Activated B cell treated with CpG ODN at 0.5 μM for 24 hours (primary cell): ENCODE measurements around the gene SMCO3. TPM values are rescaled to one million over a fixed set of nuclear protein-coding genes. Genes with fewer than 3 reads are reported as not detected.
A peak's percentile ranks its signal among the peaks of the same experiment; 100 is the strongest.
"Not testable (repeated sequence)": the region's sequence is repeated elsewhere in the genome, so short reads cannot be mapped to it uniquely, and the experiment has no call there.

ENCODE experiments used
- ATAC-seq: fragments of 200-7000 bp; cut with Tn5 transposase; one replicate; pipeline ENCODE4 v1.10.0; 2021; ENCODE audit warnings: low read depth, mild to moderate bottlenecking, moderate library complexity
- CTCF ChIA-PET: fragments of 350-600 bp; sonication (Branson Sonifier 250); formaldehyde crosslinking; loops from one replicate; lab custom pipeline; 2021; ENCODE audit warnings: antibody characterized with exemption; lab: Charles Lee
- POLR2A ChIA-PET: fragments of 350-600 bp; sonication (Branson Sonifier 250); formaldehyde crosslinking; loops from one replicate; lab custom pipeline; 2021; ENCODE audit warnings: antibody characterized with exemption; lab: Charles Lee
- DNase-seq: peaks from one replicate; pipeline ENCODE4 v3.0.0; 2022
- H3K27ac Mint-ChIP-seq: one replicate; pipeline ENCODE4 v1.8.0; 2020; ENCODE audit warnings: mixed read lengths
- H3K27me3 Mint-ChIP-seq: one replicate; pipeline ENCODE4 v1.8.0; 2021; ENCODE audit warnings: mixed read lengths
- H3K36me3 Mint-ChIP-seq: one replicate; pipeline ENCODE4 v1.8.0; 2021; ENCODE audit warnings: low read depth, mixed read lengths
- H3K4me1 Mint-ChIP-seq: one replicate; pipeline ENCODE4 v1.8.0; 2021; ENCODE audit warnings: mixed read lengths
- H3K4me3 Mint-ChIP-seq: one replicate; pipeline ENCODE4 v1.8.0; 2020; ENCODE audit warnings: mild to moderate bottlenecking, mixed read lengths
- H3K9me3 Mint-ChIP-seq: one replicate; pipeline ENCODE4 v1.8.0; 2020; ENCODE audit warnings: mixed read lengths
- intact Hi-C: fragments of 100-400 bp; cut with micrococcal nuclease; formaldehyde crosslinking; loops from one replicate; pipeline ENCODE4 v1.15.1; 2024
- total RNA-seq: library from RNA; stranded (reverse); gene quantifications from 2 replicates; pipeline ENCODE4 v1.2.3, GENCODE V29; 2022
- TF ChIP-seq, protein P1 (sequence below): fragments of 200-600 bp; IDR thresholded peaks from one replicate; pipeline ENCODE4 v1.8.0; 2022; ENCODE audit warnings: antibody characterized with exemption, mild to moderate bottlenecking

SMCO3 gene
- total RNA-seq, 1 donor from 2014 or later = not detected

DNA sequence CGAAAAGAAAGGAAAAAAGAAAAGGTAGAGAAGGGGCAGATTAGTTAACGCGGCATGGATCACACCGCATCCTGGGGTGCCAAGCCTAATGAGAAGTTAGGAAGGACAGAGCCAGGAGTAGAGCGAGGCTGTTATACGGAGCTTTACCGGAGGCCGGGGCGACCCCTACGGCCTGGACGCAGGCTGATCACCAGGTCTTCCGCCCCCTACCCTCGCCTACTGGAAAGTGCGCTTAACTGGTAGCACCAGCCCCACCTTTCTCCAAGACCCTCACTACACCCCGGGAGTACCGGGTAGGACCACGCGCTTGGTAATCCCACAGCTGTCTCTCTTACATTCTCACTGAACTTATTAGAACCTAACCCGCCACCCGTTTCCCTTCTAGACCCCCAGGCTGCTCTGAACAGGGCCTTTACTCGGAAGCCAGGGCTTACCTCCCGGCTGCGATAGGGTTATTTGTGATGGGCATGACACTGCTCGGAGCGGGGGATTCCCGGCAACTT, 44.5 kb downstream of the SMCO3 start:
- TF ChIP-seq, protein P1, sequence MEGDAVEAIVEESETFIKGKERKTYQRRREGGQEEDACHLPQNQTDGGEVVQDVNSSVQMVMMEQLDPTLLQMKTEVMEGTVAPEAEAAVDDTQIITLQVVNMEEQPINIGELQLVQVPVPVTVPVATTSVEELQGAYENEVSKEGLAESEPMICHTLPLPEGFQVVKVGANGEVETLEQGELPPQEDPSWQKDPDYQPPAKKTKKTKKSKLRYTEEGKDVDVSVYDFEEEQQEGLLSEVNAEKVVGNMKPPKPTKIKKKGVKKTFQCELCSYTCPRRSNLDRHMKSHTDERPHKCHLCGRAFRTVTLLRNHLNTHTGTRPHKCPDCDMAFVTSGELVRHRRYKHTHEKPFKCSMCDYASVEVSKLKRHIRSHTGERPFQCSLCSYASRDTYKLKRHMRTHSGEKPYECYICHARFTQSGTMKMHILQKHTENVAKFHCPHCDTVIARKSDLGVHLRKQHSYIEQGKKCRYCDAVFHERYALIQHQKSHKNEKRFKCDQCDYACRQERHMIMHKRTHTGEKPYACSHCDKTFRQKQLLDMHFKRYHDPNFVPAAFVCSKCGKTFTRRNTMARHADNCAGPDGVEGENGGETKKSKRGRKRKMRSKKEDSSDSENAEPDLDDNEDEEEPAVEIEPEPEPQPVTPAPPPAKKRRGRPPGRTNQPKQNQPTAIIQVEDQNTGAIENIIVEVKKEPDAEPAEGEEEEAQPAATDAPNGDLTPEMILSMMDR = no peak
- CTCF ChIA-PET = interaction anchor here (0.9 to 1.6 kb wide), 3 partner anchors 32 to 584 kb away, joined by 3 to 4 read pairs (median 4); no protein-coding TSS in a partner anchor
- Mint-ChIP-seq H3K27me3 (no peaks in the 10 kb centered on the region), H3K36me3 (peaks cover 59% of the 10 kb centered on the region), H3K27ac (peak overlapping the region; percentile 99), H3K4me3 (peak overlapping the region; percentile 98), H3K9me3 (peaks cover 10% of the 10 kb centered on the region), H3K4me1 (peaks cover 56% of the 10 kb centered on the region)
- POLR2A ChIA-PET = interaction anchor here (0.5 to 8.2 kb wide), 30 partner anchors 11 to 1142 kb away, joined by 3 to 141 read pairs (median 7); partner anchors contain the start of genes ARHGDIB, ATF7IP, C12orf60 and DERA
- DNase-seq (no peak), ATAC-seq (peak; percentile 0)
- intact Hi-C loops = loop anchor here (2.0 kb wide), 1 partner anchor 27 kb away; no protein-coding TSS in a partner anchor

DNA sequence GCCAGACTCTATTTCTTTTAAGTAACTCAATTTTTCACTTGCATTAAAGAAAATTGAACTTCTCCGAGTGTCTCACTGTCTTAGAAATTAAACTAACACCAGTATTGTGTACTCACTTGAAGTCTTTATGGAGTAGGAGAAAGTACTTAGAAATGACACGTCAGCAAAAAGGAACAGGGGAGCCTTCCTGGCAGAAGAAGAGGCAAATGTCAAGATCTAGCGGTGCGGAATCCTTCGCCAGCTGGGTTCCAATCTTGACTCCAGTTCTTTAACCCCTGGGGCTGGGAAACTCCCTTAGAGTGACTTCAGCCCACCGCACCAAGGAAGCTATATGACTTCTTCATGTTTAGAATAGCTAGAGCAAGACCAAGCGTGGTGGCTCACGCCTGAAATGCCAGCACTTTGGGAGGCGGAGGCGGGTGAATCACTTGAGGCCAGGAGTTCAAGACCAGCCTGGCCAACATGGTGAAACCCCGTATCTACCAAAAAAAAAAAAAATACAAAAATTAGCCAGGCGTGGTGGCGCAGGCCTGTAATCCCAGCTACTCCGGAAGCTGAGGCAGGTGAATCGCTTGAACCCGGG, 45.1 kb downstream of the SMCO3 start:
- intact Hi-C loops = loop anchor here (2.0 kb wide), 1 partner anchor 26 kb away; no protein-coding TSS in a partner anchor
- TF ChIP-seq, protein P1 = no peak
- H3K4me1 Mint-ChIP-seq = peaks cover 51% of the 10 kb centered on the region
- ATAC-seq (no peak), DNase-seq (no peak)
- H3K4me3 Mint-ChIP-seq = peak overlapping the region; percentile 98
- ChIA-PET POLR2A (interaction anchor here (0.5 to 8.2 kb wide), 13 partner anchors 11 to 612 kb away, joined by 3 to 141 read pairs (median 10); partner anchors contain the start of genes ARHGDIB, ATF7IP, C12orf60 and WBP11), CTCF (interaction anchor here (0.9 to 1.6 kb wide), 3 partner anchors 33 to 583 kb away, joined by 3 to 4 read pairs (median 4); no protein-coding TSS in a partner anchor)
- no peaks in the 10 kb centered on the region for H3K27me3 Mint-ChIP-seq
- H3K36me3 Mint-ChIP-seq = peaks cover 54% of the 10 kb centered on the region
- peaks cover 10% of the 10 kb centered on the region for H3K9me3 Mint-ChIP-seq
- peak overlapping the region; percentile 99 for H3K27ac Mint-ChIP-seq

DNA sequence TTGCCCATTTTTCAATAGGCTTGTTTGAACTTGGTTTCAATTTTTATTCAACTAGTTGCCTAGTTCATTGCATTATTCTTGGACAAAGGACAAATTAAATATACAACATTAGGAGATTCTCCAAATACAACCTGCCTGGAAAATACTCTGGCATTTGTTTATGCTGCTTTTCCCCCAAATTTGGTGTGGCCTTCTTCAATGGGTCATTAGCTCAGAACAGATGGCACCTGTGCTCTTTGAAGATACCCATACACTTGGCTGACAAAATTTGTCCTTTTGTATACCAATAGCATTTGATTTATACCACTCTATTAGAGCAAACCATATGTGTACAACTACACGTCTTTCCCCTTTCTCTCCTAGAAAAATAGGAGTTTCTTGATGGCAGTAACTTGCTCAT, 46.4 kb downstream of the SMCO3 start:
- TF ChIP-seq, protein P1 = no peak
- Mint-ChIP-seq H3K36me3 (peaks cover 57% of the 10 kb centered on the region), H3K4me1 (peaks cover 45% of the 10 kb centered on the region), H3K4me3 (no peak overlapping the region), H3K9me3 (peaks cover 10% of the 10 kb centered on the region), H3K27me3 (no peaks in the 10 kb centered on the region), H3K27ac (no peak overlapping the region)
- ChIA-PET CTCF (no interaction called here), POLR2A (no interaction called here)
- DNase-seq = no peak
- ATAC-seq = no peak
- intact Hi-C loops = loop anchor here (2.0 kb wide), 1 partner anchor 25 kb away; no protein-coding TSS in a partner anchor

DNA sequence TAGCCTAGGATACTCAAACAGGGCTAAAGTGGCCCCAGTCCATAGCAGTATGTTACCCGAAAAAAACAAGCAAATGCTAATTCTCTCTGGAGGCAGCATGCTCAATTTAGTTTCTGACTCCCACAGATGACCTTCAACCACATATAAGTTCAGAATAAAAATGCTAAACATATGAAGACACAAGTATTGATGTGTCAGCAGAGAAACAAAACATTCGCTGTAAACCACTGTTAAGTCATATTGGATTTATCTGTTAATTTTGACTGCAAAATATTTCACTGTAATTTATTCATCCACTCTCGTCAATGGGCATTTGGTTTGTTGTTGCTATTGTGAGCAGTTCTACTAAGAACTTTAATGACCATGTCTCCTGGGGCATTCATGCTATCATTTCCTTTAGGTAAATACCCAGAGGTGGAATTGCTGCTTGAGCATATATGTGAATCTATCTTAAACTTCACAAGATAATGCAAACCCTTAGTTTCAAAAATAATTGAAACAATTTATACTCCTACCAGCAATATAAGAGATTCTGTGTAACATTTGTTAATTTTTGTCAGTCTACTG, 47.2 kb downstream of the SMCO3 start:
- ATAC-seq (no peak), DNase-seq (no peak)
- ChIA-PET POLR2A (no interaction called here), CTCF (no interaction called here)
- TF ChIP-seq, protein P1 = no peak
- intact Hi-C loops = no loop called here
- H3K4me3 Mint-ChIP-seq = peak overlapping the region; percentile 32
- H3K27me3 Mint-ChIP-seq = no peaks in the 10 kb centered on the region
- peak overlapping the region; percentile 30 for H3K27ac Mint-ChIP-seq
- H3K9me3 Mint-ChIP-seq = peaks cover 14% of the 10 kb centered on the region
- H3K36me3 Mint-ChIP-seq = peaks cover 66% of the 10 kb centered on the region
- H3K4me1 Mint-ChIP-seq = peaks cover 44% of the 10 kb centered on the region

DNA sequence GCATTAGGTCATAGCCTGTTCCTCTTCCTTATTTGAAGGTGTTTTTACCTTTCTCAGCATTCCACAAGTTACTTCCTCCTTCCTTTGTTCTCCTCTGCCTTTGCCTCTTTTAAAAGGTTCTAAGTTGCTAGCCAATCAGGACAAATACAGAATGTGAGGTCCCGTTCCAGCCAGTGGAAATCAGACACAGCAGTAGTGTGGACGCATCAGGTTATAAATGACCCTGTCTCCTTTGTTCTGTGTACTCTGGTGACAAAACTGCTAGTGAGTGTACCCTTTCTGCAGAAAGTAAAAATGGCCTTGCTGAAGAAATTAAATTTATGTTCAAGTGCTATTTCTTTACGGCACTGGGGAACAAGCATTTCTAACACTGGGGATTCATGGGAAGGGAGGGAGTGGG, 48.0 kb downstream of the SMCO3 start:
- CTCF ChIA-PET, ATAC-seq, POLR2A ChIA-PET, DNase-seq, intact Hi-C loops, H3K4me3 Mint-ChIP-seq, H3K27ac Mint-ChIP-seq, H3K27me3 Mint-ChIP-seq: not testable (repeated sequence)
- Mint-ChIP-seq H3K36me3 (peaks cover 72% of the 10 kb centered on the region), H3K9me3 (peaks cover 19% of the 10 kb centered on the region), H3K4me1 (peaks cover 39% of the 10 kb centered on the region)
